Mononuclear cell (primary cell): ENCODE data around the gene NFKBIZ. TPM values are rescaled to one million over a fixed set of nuclear protein-coding genes. Genes with fewer than 3 reads are reported as not detected.
A peak's percentile ranks its signal among the peaks of the same experiment; 100 is the strongest.

Source experiments
- H3K27me3 ChIP-seq: 2 replicates; pipeline ENCODE4 v1.6.0; 2011; ENCODE audit warnings: low read length, control low read depth; ENCODE audit not compliant: insufficient read depth
- H3K4me1 ChIP-seq: 2 replicates; pipeline ENCODE4 v1.5.1; 2011; ENCODE audit warnings: mild to moderate bottlenecking, low read length, control low read depth; ENCODE audit not compliant: insufficient read depth
- H3K4me3 ChIP-seq: 2 replicates; pipeline ENCODE4 v1.5.1; 2011; ENCODE audit warnings: mild to moderate bottlenecking, low read length, moderate library complexity
- H3K9me3 ChIP-seq: 2 replicates; pipeline ENCODE4 v1.5.1; 2011; ENCODE audit warnings: low read depth, mild to moderate bottlenecking, control low read depth, low read length
- total RNA-seq: library from RNA; depleted of rRNA; stranded (reverse); fragments of >200 nt; gene quantifications from one replicate; pipeline ENCODE4 v1.2.3, GENCODE V29; 2012

The NFKBIZ gene
- 1,930 TPM for total RNA-seq

GRCh38 chr3:101848754-101849713, at the start of gene NFKBIZ:
Gene NFKBIZ (plus strand): TSS chr3:101849514. CDS start chr3:101849629, 115 bp downstream.
- peaks cover 45% of the 10 kb centered on the region for H3K4me1 ChIP-seq
- H3K27me3 ChIP-seq: no peaks in the 10 kb centered on the region

GRCh38 chr3:101801174-101801573, 48.1 kb upstream of the NFKBIZ start:
- Histone ChIP-seq H3K4me3 (no peak overlapping the region), H3K4me1 (no peaks in the 10 kb centered on the region), H3K9me3 (no peaks in the 10 kb centered on the region), H3K27me3 (no peaks in the 10 kb centered on the region)

More at GRCh38 chr3:101848754-101849713, at the start of gene NFKBIZ:
- Histone ChIP-seq H3K4me3 (peak within 1 kb of the TSS; percentile 99), H3K9me3 (no peaks in the 10 kb centered on the region)

- no peaks in the 10 kb centered on the region for H3K27me3 ChIP-seq
- H3K9me3 ChIP-seq: no peaks in the 10 kb centered on the region
- no peak overlapping the region for H3K4me3 ChIP-seq
- no peaks in the 10 kb centered on the region for H3K4me1 ChIP-seq
These were observed 47.1 kb upstream of the NFKBIZ start for GRCh38 chr3:101802179-101802578.

- Histone ChIP-seq H3K4me1 (no peaks in the 10 kb centered on the region), H3K4me3 (no peak overlapping the region), H3K9me3 (no peaks in the 10 kb centered on the region), H3K27me3 (no peaks in the 10 kb centered on the region)
These were observed 46.0 kb upstream of the NFKBIZ start for GRCh38 chr3:101803173-101803782.

- H3K27me3 ChIP-seq: no peaks in the 10 kb centered on the region
- no peak overlapping the region for H3K4me3 ChIP-seq
- no peaks in the 10 kb centered on the region for H3K9me3 ChIP-seq
- peaks cover 2% of the 10 kb centered on the region for H3K4me1 ChIP-seq
These were observed 45.4 kb upstream of the NFKBIZ start for GRCh38 chr3:101803939-101804338.

GRCh38 chr3:101806491-101806890, 42.8 kb upstream of the NFKBIZ start:
- Histone ChIP-seq H3K27me3 (no peaks in the 10 kb centered on the region), H3K4me1 (peaks cover 9% of the 10 kb centered on the region), H3K4me3 (no peak overlapping the region), H3K9me3 (no peaks in the 10 kb centered on the region)

GRCh38 chr3:101807888-101808287, 41.4 kb upstream of the NFKBIZ start:
- Histone ChIP-seq H3K27me3 (no peaks in the 10 kb centered on the region), H3K4me1 (peaks cover 9% of the 10 kb centered on the region), H3K9me3 (no peaks in the 10 kb centered on the region), H3K4me3 (no peak overlapping the region)

GRCh38 chr3:101809178-101810021, 39.9 kb upstream of the NFKBIZ start:
- H3K27me3 ChIP-seq: no peaks in the 10 kb centered on the region
- no peaks in the 10 kb centered on the region for H3K9me3 ChIP-seq
- peaks cover 9% of the 10 kb centered on the region for H3K4me1 ChIP-seq
- H3K4me3 ChIP-seq: no peak overlapping the region

- Histone ChIP-seq H3K9me3 (no peaks in the 10 kb centered on the region), H3K27me3 (no peaks in the 10 kb centered on the region), H3K4me3 (no peak overlapping the region), H3K4me1 (peaks cover 12% of the 10 kb centered on the region)
These were observed 39.3 kb upstream of the NFKBIZ start for GRCh38 chr3:101810022-101810418.

- Histone ChIP-seq H3K4me1 (peaks cover 14% of the 10 kb centered on the region), H3K27me3 (no peaks in the 10 kb centered on the region), H3K9me3 (no peaks in the 10 kb centered on the region), H3K4me3 (no peak overlapping the region)
These were observed 37.4 kb upstream of the NFKBIZ start for GRCh38 chr3:101811875-101812274.

GRCh38 chr3:101812895-101813294, 36.4 kb upstream of the NFKBIZ start:
- Histone ChIP-seq H3K4me3 (no peak overlapping the region), H3K9me3 (no peaks in the 10 kb centered on the region), H3K4me1 (peaks cover 23% of the 10 kb centered on the region), H3K27me3 (no peaks in the 10 kb centered on the region)

- H3K27me3 ChIP-seq: no peaks in the 10 kb centered on the region
- H3K9me3 ChIP-seq: no peaks in the 10 kb centered on the region
- peaks cover 29% of the 10 kb centered on the region for H3K4me1 ChIP-seq
- no peak overlapping the region for H3K4me3 ChIP-seq
These were observed 35.4 kb upstream of the NFKBIZ start for GRCh38 chr3:101813817-101814440.

GRCh38 chr3:101814835-101815234, 34.5 kb upstream of the NFKBIZ start:
- Histone ChIP-seq H3K27me3 (no peaks in the 10 kb centered on the region), H3K4me3 (no peak overlapping the region), H3K4me1 (peaks cover 27% of the 10 kb centered on the region), H3K9me3 (no peaks in the 10 kb centered on the region)
